EH (cell line): ENCODE data around the gene RNF130.
A peak's percentile ranks its signal among the peaks of the same experiment; 100 is the strongest.
"Not testable (repeated sequence)": the region's sequence is repeated elsewhere in the genome, so short reads cannot be mapped to it uniquely, and the experiment has no call there.

Experiments
- DNase-seq: peaks from one replicate; pipeline ENCODE4 v3.0.0-alpha.2; 2015; ENCODE audit warnings: low read depth

Gene RNF130

GRCh38 chr5:180102636-180103035 is 31.1 kb upstream of the RNF130 start:
- DNase-seq, result no peak

- no peak for DNase-seq
Measured at GRCh38 chr5:180101451-180102105, 30.0 kb upstream of the RNF130 start.

- DNase-seq, result no peak
Measured at GRCh38 chr5:180100621-180101450, 29.3 kb upstream of the RNF130 start.

- DNase-seq, result no peak
Measured at GRCh38 chr5:180099733-180100611, 28.4 kb upstream of the RNF130 start.

- no peak for DNase-seq
Measured at GRCh38 chr5:180098991-180099732, 27.6 kb upstream of the RNF130 start.

GRCh38 chr5:180098526-180098925 is 27.0 kb upstream of the RNF130 start:
- no peak for DNase-seq

GRCh38 chr5:180097926-180098325 is 26.4 kb upstream of the RNF130 start:
- DNase-seq, result no peak

- no peak for DNase-seq
Measured at GRCh38 chr5:180097163-180097894, 25.8 kb upstream of the RNF130 start.

- DNase-seq, result no peak
Measured at GRCh38 chr5:180096616-180097015, 25.1 kb upstream of the RNF130 start.

GRCh38 chr5:180095545-180095944 is 24.0 kb upstream of the RNF130 start:
- no peak for DNase-seq

GRCh38 chr5:180093651-180094382 is 22.3 kb upstream of the RNF130 start:
- no peak for DNase-seq

GRCh38 chr5:180093241-180093640 is 21.7 kb upstream of the RNF130 start:
- no peak for DNase-seq

- DNase-seq, result peak; percentile 40
Measured at GRCh38 chr5:180090769-180091546, 19.4 kb upstream of the RNF130 start.

GRCh38 chr5:180090098-180090768 is 18.7 kb upstream of the RNF130 start:
- DNase-seq, result peak; percentile 62

- not testable (repeated sequence) for DNase-seq
Measured at GRCh38 chr5:180089628-180090027, 18.1 kb upstream of the RNF130 start.

- DNase-seq, result no peak
Measured at GRCh38 chr5:180088561-180088960, 17.0 kb upstream of the RNF130 start.

- no peak for DNase-seq
Measured at GRCh38 chr5:180086816-180087399, 15.3 kb upstream of the RNF130 start.

GRCh38 chr5:180085837-180086236 is 14.3 kb upstream of the RNF130 start:
- no peak for DNase-seq
